Loucy (cell line): Measurements from ENCODE around the gene IGF2.

Experiments
- H2AFZ ChIP-seq: fragments of 200-600 bp; sonication (generic); 2 replicates; pipeline ENCODE4 v1.6.0; 2016; ENCODE audit warnings: antibody characterized with exemption, mild to moderate bottlenecking, low read length, moderate library complexity
- H3F3A ChIP-seq: fragments of 200-600 bp; 2 replicates; pipeline ENCODE4 v1.6.0; 2016; ENCODE audit warnings: antibody characterized with exemption, low read depth, mild to moderate bottlenecking
- H3K27me3 ChIP-seq: fragments of 200-600 bp; sonication (generic); 2 replicates; pipeline ENCODE4 v1.6.1; 2014; ENCODE audit warnings: low read length, mild to moderate bottlenecking; ENCODE audit not compliant: insufficient read depth, poor library complexity, severe bottlenecking
- H3K36me3 ChIP-seq: fragments of 200-600 bp; sonication (generic); 2 replicates; pipeline ENCODE4 v1.6.1; 2016; ENCODE audit warnings: low read length; ENCODE audit not compliant: insufficient read depth
- H3K4me1 ChIP-seq: fragments of 200-600 bp; sonication (generic); 2 replicates; pipeline ENCODE4 v1.5.1; 2014; ENCODE audit warnings: low read length, mild to moderate bottlenecking; ENCODE audit not compliant: insufficient read depth, poor library complexity, severe bottlenecking
- H3K4me2 ChIP-seq: fragments of 200-600 bp; sonication (generic); 2 replicates; pipeline ENCODE4 v1.6.0; 2014; ENCODE audit warnings: antibody characterized with exemption, low read length, low read depth, mild to moderate bottlenecking; ENCODE audit not compliant: poor library complexity, severe bottlenecking
- H3K4me3 ChIP-seq: fragments of 200-600 bp; sonication (generic); 2 replicates; pipeline ENCODE4 v1.5.1; 2014; ENCODE audit warnings: low read length, mild to moderate bottlenecking, mixed read lengths; ENCODE audit not compliant: poor library complexity, severe bottlenecking
- H3K79me2 ChIP-seq: fragments of 200-600 bp; sonication (generic); 2 replicates; pipeline ENCODE4 v1.6.1; 2014; ENCODE audit warnings: low read length; ENCODE audit not compliant: insufficient read depth
- H3K9ac ChIP-seq: fragments of 200-600 bp; sonication (generic); 2 replicates; pipeline ENCODE4 v1.6.0; 2014; ENCODE audit warnings: mild to moderate bottlenecking, low read depth, low read length, moderate library complexity; ENCODE audit not compliant: poor library complexity, severe bottlenecking
- H3K9me2 ChIP-seq: fragments of 200-600 bp; sonication (generic); replicated peaks from 2 replicates; pipeline ENCODE4 v1.6.1; 2016; ENCODE audit warnings: low read depth, low read length, mixed read lengths
- H3K9me3 ChIP-seq: fragments of 200-600 bp; sonication (generic); 2 replicates; pipeline ENCODE4 v1.6.1; 2014; ENCODE audit warnings: mild to moderate bottlenecking, antibody characterized with exemption, low read length, low read depth; ENCODE audit not compliant: insufficient read depth
- H4K20me1 ChIP-seq: fragments of 200-600 bp; sonication (generic); 2 replicates; pipeline ENCODE4 v1.6.0; 2014; ENCODE audit warnings: antibody characterized with exemption, low read length, mild to moderate bottlenecking; ENCODE audit not compliant: insufficient read depth, poor library complexity, severe bottlenecking
- CTCF ChIP-seq: fragments of 200-600 bp; sonication (generic); conservative IDR thresholded peaks from 2 replicates; pipeline ENCODE4 v1.5.1; 2014; ENCODE audit warnings: mild to moderate bottlenecking, antibody characterized with exemption, low read length
- EZH2phosphoT487 ChIP-seq: fragments of 200-600 bp; IDR thresholded peaks from 2 replicates; pipeline ENCODE4 v1.6.1; 2018; ENCODE audit warnings: antibody characterized with exemption, mild to moderate bottlenecking, moderate library complexity, borderline replicate concordance

The IGF2 gene

GRCh38 chr11:2105511-2105910 is 33.7 kb downstream of the IGF2 start:
- Histone ChIP-seq H4K20me1 (no peaks in the 10 kb centered on the region), H3K27me3 (no peaks in the 10 kb centered on the region)

DNA sequence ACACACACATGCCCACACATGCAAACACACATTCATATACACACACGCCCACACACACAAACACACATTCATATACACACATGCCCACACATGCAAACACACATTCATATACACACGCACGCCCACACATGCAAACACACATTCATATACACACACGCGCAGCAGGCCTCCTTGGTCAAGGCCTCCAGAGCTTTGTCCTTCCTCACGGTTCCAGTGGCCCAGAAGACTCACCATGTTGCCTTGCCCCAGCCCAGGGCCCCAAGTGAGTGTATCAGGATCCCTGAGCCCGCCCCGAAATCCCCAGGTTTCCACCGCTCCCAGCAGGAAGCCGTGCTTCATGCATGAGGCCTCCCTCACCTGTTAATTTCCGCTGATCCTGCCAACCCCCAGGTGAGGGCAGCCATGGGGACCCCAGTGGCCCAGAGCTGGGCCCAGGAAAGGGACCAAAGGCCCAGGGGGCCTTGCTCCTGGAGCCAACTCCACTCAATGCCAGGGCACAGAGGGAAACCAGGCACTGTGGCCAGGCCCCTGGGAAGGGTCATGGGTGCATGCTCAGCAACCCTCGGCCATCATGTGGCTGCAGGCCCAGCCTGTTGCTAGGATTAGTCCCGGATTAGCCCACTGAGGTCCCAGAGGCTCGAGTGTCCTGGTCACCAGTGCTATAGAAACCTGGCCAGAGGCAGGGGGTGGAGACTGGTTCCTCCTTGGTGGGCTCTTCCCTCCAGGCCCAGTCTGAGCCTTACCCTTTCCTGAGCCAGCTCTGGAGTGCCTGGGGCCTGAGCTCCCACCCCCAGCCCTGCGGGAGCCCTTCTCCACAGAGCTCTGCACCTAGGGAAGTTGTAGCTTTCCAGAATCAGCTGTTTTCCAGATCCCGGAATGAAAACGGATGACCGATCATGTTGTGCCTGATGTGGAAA is 34.4 kb downstream of the IGF2 start:
- Histone ChIP-seq H3K79me2 (no peaks in the 10 kb centered on the region), H3K9ac (no peak overlapping the region), H3K4me1 (no peaks in the 10 kb centered on the region), H3F3A (no peaks in the 10 kb centered on the region), H3K4me2 (no peak overlapping the region), H4K20me1 (no peaks in the 10 kb centered on the region), H3K36me3 (no peaks in the 10 kb centered on the region), H3K4me3 (no peak overlapping the region), H2AFZ (no peak overlapping the region), H3K27me3 (no peaks in the 10 kb centered on the region), H3K9me2 (no peaks in the 10 kb centered on the region), H3K9me3 (no peaks in the 10 kb centered on the region)
- TF ChIP-seq CTCF, result no peak
- TF ChIP-seq EZH2phosphoT487, result no peak

More at GRCh38 chr11:2105511-2105910, 33.7 kb downstream of the IGF2 start:
- Histone ChIP-seq H3K9me2 (no peaks in the 10 kb centered on the region), H3K36me3 (no peaks in the 10 kb centered on the region), H3K4me1 (no peaks in the 10 kb centered on the region), H3K4me3 (no peak overlapping the region), H3K9me3 (no peaks in the 10 kb centered on the region), H2AFZ (no peak overlapping the region), H3K9ac (no peak overlapping the region), H3F3A (no peaks in the 10 kb centered on the region), H3K79me2 (no peaks in the 10 kb centered on the region), H3K4me2 (no peak overlapping the region)
- TF ChIP-seq CTCF, result no peak
- TF ChIP-seq EZH2phosphoT487, result no peak

GRCh38 chr11:2103668-2104523 is 35.3 kb downstream of the IGF2 start:
- H3K4me3 ChIP-seq, result no peak overlapping the region
- no peak for TF ChIP-seq CTCF
- H3K36me3 ChIP-seq, result no peaks in the 10 kb centered on the region
- H3K4me1 ChIP-seq, result no peaks in the 10 kb centered on the region
- no peak overlapping the region for H3K9ac ChIP-seq
- H3K79me2 ChIP-seq, result no peaks in the 10 kb centered on the region
- no peaks in the 10 kb centered on the region for H4K20me1 ChIP-seq
- H3K27me3 ChIP-seq, result no peaks in the 10 kb centered on the region
- no peaks in the 10 kb centered on the region for H3F3A ChIP-seq
- H3K9me3 ChIP-seq, result no peaks in the 10 kb centered on the region
- no peak overlapping the region for H3K4me2 ChIP-seq
- no peak overlapping the region for H2AFZ ChIP-seq
- no peaks in the 10 kb centered on the region for H3K9me2 ChIP-seq
